ENCODE data around the gene ARHGEF10L.
"Not testable (repeated sequence)": the region's sequence is repeated elsewhere in the genome, so short reads cannot be mapped to it uniquely, and the experiment has no call there.

The ARHGEF10L gene

DNA sequence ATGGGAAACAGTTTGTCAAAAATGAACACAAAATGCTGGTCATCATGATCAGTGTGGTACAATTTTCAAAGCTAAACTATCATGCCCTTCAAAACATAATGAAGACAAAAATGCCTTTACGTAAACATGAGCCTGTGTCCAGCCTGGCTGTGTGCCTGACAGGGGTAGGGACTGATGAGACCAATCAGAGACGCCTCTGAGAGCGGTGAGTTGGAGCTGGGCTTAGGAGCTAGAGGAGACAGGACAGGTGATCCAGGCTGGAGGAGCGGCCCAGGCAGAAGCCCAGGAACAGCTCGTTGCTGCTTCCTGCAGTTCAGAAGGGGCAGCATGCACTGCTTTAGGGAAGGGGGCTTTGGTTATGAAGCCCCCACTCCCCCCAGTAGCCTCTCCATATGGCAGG is 70.0 kb downstream of the ARHGEF10L start:
- no peak for DNase-seq (ENCODE audit: low read depth)

DNA sequence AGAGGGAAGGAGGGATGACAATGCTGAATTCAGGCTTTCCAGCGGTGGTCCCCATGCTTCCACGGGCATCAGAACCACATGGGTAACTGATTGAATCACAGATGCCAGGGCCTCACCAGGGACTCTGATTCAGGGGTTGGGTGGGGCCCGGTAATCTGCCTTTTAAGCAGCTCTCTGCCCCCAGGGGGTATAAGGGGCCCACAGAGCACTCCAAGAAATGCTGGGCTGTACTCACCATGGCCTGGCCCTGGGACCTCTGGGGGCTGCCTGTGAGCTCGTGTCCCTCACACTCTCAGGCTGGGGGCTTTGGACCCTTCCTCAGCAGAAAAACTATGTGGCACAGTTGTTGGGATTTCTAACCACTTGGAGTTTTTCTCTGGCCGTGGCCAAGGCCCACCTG is 70.6 kb downstream of the ARHGEF10L start:
- DNase-seq (ENCODE audit: low read depth) = no peak

DNA sequence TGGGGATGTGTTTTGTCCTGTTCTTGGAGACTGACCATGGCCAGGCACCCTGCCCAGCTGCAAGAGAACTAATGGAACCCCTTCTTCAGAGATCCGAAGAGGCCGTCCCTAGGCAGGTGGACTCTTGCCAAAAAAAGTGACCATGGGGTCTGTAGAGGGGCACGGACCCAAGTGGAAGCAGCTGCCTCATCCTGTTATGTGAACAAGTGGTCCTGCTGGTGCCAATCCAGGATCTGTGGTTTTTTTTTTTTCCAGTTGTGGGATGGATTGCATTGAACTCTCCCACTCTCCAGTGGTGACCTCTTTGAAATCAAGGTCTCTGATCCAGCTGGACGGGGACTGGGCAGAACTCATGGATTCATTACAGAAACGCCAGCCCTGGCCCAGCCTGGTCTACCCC is 71.2 kb downstream of the ARHGEF10L start:
- DNase-seq (ENCODE audit: low read depth) = no peak

DNA sequence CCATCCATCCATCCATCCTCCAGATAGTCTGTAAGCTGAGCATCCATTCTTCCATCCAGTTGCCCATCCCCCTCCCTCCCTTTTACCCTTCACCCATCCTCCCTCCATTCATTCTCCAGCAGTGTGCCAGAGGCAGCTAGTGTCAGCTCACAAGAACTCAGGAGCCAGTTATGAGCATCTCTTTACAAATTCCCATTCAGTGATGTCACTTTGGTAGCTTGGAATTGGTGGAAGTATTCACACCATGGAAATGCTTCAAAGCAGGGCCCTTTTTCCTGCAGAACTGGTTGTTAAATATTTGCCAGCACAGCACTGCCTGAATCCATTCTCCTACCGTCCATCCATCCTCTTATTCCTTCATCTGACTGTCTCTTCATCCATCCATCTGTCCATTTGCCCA is 72.5 kb downstream of the ARHGEF10L start:
- DNase-seq (ENCODE audit: low read depth) = no peak

DNA sequence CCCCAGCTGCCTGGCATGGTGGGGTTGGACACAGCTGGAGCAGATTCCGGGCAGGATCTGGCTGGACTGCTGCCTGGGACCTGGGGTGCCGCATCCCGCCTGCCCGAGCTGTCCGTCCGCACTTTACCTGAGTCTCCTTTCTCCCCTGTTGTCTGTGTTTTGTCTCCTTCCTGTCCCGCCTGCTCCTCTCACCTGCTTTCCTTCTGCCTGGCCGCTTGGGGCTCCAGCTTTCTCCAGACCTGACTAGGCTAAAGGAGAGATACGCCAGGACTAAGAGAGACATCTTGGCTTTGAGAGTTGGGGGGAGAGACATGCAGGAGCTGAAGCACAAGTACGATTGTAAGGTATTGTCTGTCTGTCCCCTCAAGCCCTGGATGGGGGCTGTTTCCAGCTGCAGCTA is 73.3 kb downstream of the ARHGEF10L start:
- DNase-seq (ENCODE audit: low read depth) = no peak

DNA sequence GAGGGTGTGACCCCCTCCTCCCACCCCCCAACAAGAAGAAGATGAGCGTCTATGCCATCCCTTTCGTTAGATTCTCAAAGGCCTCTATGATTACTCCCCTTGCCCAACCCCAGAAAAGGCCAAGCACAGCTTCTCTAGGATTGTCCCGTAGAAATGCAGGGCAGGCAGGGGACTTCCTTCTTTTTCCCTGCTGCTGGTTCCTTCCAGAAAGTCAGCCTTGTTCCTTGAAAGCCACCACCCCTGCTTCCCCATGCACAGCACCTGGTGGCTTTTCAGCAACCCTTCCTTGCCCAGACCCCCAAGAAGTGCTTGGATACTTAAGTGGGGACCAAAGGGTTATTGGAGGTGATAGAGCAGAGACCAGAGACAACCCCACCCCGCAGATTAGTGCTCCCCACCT is 75.1 kb downstream of the ARHGEF10L start:
- DNase-seq (ENCODE audit: low read depth) = no peak

DNA sequence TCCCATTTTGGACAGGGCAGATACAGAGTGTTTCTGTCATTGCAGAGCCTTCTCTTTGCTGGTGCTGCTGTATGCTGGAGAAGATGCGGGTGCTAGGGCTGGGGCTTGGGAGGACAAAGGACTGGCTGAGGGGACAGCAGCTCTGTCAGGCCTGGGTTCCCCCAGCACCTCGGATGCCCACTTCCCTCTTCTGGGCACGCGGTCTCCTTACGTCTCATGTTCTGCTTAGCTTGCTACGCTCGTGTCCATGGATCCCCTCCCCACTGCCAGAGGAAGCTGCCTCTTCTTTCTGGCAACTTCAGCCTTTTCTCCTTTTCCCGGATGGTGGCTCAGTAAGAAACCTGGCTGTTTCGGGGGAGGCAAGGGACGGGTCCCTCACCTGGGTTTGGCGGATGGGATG is 75.7 kb downstream of the ARHGEF10L start:
- DNase-seq (ENCODE audit: low read depth) = no peak

DNA sequence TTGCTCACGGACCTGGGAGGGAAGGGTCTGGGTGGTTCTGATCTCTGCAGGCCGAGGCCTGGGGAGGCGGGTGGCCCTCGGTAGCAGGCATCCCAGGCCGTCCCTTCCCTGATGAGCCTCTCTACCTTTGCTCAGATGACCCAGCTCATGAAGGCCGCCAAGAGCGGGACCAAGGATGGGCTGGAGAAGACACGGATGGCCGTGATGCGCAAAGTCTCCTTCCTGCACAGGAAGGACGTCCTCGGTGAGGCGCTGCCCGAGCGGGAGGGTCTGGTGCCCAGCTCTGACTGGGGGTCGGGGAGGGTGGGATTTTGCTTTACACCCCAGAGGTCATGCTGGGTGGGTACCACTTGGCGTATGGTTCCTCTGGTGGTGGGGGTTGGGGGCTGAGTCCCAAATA is 76.5 kb downstream of the ARHGEF10L start:
- no peak for DNase-seq (ENCODE audit: low read depth)

DNA sequence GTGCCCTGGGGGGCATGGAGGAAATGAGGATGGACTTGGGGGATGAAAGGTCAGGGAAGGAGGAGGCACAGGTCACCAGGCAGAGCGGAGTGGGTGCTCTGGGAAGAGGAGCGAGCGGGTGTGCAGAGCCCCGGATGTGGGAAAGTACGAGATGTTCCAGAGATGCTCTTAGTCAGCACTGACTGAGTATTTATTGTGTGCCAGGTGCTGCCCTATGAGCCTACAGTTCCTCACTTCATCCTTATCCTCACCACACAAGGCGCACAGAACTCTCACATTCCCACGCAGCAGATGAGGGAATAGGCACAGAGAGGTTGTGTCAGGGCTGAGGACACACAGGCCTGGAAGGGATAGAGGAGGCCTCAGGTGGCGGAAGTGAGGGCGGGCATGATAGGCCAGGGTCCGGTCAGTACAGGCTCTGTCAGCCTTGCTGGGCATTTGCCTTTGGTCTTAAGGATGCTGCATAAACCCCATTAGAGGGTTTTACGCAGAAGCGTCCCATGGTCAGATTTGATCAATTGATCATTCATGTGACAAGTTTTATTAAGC is 77.3 kb downstream of the ARHGEF10L start:
- no peak for DNase-seq (ENCODE audit: low read depth)

DNA sequence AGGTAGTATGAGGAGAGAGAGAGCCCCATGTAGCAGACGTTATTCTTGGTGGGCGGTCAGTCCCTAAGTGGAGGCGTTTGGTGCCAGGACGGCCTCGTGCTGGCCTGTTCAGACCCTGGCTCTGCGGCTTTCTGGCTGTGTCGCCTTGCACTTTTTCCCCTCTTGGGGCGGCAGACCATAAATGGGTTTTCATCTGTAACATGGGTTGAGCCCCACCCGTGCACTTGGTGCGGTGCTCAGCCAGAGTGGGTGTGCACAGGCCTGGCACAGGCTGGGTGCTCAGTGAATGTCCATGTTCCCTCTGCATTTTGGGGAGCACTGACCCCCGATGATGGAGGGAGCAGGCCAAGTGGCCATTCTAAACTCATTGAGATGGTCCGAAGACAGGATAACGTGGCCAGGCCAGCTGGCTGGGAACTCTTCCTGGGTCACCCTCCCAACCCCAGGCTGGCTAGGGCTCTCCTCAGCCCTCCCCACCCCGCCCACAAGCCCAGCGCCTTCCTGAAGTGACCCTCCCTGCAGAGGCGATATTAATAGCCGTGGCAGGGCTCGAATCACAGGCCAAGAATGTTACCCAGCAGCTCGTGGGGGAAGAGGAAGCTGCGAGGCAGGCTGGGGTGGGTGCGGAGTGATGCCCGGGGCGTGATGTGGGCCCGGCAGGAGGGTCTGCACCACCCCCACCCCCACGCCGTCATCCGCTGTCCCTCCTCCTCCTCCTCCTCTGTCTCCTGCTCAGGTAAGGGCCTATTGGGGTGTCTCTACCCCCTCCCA is 78.5 kb downstream of the ARHGEF10L start:
- DNase-seq (ENCODE audit: low read depth) = no peak

DNA sequence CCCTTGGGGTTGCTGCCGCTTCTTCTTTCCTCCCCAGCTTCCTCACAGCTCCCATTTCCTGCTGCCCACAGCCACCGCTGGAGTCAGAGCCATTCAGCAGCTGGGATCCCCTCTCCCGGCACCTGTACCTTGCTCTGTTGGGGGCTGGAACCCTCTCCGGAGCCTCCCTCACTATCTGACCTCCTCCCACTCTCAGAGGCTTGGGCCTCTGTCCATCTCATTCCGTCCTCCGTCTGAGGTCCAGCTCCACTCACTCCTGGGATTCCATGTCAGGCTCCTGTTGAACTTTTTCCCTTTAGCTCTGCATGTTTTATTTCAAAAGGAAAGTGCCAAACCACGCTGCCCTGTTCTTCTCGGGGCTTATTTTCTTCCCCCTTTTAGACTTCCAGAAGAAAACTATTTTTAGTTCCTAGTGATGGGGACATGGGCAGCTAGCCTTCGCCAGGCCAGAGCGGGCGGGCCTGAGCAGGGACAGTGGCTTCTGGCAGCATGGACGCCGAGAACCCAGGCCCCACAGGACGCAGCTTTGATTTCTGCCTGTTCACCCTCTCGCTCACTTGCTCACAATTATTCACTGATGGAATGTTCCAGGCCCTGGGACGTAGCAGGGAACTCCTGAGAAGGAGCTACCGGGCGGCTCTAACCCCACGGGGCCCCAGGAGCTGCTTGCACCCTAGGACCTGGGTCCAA is 79.2 kb downstream of the ARHGEF10L start:
- DNase-seq (ENCODE audit: low read depth) = no peak

DNA sequence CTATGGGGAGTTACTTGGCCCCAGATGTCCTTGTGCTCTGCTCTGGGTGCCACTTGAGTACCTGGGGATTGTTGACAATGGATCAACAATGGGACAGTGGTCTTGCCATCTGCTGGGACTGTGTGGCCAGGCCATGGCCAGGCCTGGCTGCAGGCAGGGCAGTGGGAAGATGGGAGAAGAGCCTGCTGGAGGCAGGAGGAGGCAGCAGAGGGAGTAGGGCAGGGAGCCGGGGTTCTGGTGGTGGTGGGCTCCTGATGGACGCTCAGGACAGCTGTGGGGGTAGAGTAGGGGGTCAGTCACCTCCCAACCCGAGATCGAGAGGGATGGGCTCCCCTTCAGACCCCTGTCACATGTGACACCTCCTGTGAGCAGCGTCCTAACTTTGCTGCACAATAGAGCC is 81.0 kb downstream of the ARHGEF10L start:
- no peak for DNase-seq (ENCODE audit: low read depth)

DNA sequence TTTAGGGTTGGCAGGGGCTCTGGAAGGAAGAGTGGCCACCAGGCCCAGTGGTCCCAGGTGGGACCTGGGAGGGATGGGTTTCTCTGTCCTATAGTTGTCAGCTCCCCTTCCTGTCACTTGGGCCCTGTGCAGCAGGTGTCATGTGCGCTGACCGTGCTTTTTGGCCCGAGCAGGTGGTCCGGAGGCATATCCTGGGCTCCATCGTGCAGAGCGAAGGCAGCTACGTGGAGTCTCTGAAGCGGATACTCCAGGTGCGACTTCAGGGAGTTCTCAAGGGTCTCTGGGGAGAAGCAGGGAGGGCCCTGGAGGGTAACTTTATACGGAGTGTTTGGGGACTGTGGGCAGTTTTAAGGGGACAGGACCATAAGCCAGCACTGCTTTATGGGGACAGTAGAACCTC is 82.2 kb downstream of the ARHGEF10L start:
- no peak for DNase-seq (ENCODE audit: low read depth)

DNA sequence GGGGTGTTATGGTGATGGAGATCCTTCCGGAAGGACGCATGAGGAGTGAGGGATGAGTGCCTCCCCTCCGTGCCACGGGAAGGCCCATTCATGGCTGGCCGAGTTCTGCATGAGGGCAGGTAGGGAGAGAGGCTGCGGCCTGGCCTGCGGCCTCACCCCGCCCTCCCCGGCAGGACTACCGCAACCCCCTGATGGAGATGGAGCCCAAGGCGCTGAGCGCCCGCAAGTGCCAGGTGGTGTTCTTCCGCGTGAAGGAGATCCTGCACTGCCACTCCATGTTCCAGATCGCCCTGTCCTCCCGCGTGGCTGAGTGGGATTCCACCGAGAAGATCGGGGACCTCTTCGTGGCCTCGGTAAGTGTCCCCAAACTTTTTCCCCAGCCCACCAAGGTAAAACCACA is 83.3 kb downstream of the ARHGEF10L start:
- no peak for DNase-seq (ENCODE audit: low read depth)

DNA sequence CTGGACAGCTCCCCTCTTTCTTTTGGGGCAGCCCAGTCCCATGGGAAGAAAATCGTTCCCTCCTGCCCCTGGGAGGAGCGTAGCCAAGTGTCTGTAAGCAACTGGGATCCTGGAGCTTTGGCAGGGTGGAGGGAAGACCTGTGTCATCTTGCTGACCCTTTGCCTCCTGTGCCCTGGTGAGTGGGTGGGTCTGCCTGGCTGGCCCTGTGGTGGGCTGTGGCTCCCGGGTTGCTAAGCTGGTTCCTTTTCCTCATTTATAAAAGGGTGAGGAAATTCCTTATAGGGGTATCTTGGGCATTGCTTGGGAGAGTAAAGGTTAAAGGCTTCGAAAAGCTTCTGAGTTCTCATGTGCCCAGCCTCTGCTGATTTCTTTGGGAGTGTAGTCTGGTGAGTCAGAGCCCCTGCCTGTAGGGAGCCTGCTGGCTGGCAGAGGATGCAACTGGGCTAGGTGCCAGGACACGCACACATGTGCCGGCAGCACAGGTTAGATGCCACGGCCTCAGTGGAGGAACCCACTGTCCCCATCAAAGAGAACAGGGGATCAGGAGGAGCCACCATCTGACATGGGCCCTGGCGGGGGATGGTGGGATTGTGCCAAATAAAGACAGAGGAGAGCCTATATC is 85.2 kb downstream of the ARHGEF10L start:
- no peak for DNase-seq (ENCODE audit: low read depth)

DNA sequence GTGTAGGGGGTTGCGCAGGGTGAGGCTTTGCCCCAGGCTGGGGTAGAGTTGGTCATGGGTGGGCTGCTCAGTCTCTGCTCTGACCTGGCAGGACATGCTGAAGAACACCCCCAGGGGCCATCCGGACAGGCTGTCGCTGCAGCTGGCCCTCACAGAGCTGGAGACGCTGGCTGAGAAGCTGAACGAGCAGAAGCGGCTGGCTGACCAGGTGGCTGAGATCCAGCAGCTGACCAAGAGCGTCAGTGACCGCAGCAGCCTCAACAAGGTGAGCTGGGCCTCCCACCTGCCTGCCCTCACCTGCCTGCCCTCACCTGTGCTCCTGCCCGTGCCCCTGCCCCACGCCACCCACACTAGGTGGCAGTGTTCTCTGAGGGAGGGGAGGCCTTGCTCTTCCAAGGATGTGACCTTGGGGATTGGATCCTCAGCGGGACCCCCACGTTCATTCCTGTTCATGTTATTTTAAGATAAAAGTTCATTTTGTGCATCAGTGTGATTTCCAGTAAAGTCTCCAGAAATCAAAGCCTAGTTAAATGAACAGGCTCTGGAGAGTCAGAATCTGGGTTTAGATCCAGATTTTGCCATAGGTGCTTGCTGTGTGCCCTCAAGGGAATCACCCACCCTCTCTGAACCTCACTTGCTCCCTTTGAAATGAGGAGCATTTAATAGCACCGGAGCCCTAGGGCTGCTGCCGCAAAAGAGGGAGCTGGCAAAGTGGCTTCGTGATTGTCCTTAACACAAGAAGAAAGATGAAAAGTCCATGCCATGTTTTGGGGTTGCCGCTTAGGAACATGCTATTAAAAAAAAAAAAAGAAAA is 87.9 kb downstream of the ARHGEF10L start:
- DNase-seq (ENCODE audit: low read depth) = no peak

DNA sequence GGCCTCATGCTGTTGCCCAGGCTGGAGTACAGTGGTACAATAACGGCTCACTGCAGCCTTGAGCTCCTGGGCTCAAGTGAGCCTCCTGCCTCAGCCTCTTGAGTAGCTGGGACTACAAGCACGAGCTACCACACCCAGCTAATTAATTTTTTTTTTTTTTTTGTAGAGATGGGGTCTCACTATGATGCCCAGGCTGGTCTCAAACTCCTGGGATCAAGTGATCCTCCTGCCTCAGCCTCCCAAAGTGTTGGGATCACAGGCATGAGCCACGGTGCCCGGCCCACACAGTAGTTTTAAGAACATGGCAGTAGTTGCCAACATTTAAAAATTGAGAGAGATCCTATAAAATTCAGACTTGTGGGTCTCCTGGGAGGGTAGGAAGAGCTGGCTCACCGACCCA is 89.5 kb downstream of the ARHGEF10L start:
- DNase-seq (ENCODE audit: low read depth) = not testable (repeated sequence)

DNA sequence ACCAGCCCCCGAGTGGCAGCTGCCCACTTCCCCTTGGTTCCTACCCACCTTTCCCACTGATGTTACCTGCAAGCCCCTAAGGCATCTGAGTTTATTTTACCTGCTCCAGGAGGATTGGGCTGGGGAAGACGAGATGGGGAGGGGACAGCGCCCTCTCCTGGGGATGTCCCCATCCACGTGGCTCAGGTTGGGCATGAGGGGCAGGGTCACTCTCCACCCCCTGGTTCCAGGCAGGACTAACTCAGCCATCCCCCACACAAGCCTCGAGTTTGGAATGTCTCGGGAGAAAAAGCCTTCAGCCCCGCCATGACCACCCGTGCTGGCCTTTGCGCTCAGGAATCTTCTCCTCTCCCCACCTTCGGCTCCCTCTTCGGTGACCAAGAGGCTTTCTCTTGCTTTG is 90.0 kb downstream of the ARHGEF10L start:
- no peak for DNase-seq (ENCODE audit: low read depth)

DNA sequence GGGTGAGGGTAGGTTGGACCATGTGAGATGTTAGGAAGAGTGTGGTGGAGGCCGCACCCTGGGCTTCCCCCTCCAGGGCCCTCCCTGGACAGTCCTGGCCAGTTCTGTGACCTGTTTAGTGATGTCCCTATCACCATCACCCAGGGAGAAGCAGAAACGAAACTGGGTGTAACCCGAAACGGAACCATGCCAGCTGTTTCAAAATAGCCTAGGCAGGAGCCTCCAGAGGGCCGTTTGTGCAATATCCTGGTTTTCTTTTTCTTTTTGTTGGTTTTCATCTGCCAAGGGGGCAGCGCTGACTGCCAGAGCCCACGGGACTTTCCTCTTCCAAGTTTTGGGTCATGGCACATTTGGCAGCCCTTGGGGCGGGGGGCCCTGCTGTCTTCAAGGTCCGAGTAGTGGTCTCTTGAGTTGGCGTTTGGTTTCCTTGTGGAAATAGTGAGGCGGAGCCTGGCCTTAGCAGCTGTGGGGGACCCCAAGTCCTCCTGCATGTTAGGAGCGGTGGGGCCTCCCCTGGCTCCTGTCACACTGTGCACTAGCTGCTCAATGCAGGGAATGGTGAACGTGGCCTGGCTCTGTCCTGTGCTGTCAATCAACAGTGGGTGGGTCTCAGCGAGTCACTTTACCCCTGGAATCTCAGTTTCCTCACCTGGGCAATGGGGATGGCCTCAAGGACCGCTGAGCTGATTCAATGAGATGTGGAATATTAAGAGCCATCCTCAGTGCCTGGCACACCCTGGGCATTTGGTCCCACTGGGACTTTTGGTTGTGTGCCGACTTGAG is 90.7 kb downstream of the ARHGEF10L start:
- no peak for DNase-seq (ENCODE audit: low read depth)

DNA sequence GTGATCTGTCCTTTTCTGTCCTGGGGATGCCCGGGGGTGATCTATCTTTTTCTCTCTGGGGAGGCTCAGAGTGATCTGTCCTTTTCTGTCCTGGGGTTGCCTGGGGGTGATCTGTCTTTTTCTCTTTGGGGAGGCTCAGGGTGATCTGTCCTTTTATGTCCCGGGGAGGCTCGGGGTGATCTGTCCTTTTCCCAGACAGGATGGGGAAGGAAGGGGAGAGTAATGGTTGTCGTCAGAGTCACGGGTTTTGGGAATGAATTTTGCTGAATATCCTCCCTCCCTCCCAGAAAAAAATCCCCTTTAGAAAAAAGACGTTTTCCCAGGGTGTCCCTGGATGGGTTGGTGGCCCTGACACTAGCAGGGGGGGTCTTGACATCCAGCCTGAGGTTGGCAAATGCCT is 91.5 kb downstream of the ARHGEF10L start:
- no peak for DNase-seq (ENCODE audit: low read depth)

DNA sequence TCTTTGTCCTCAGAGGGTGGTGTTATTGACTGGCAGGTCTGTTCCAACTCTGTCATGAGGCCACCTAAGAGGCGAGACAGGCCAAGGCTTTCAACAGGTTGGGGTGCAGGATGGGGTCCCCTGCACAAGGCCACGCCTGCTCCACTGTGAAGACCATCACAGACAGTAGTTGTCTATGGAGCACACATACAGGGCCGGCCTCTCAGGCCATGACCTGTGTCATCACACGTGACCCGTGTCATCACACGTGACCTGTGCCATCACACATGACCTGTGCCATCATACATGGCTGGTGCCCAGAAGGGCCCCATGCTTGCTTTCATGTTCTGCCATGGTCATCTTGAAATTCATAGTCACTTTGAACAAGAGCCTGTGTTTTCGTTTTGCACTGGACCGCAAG is 91.9 kb downstream of the ARHGEF10L start:
- DNase-seq (ENCODE audit: low read depth) = no peak

Data from CMK (cell line).